ENCODE data around the gene PRDM15.

Gene PRDM15

GRCh38 chr21:41795726-41796125, 83.4 kb downstream of the PRDM15 start:
- H3K9me3 ChIP-seq (ENCODE audit: insufficient read depth, low read depth, low read length): peaks cover 7% of the 10 kb centered on the region; the same call in 1 of the 2 replicates
- no peak overlapping the region for H3K4me3 ChIP-seq (ENCODE audit: low read length, poor library complexity, severe bottlenecking)
- no peak overlapping the region for H3K4me2 ChIP-seq (ENCODE audit: low read depth, low read length, poor library complexity, severe bottlenecking)
- no peaks in the 10 kb centered on the region for H4K20me1 ChIP-seq (ENCODE audit: insufficient read depth, low read length, poor library complexity, severe bottlenecking)
- TF ChIP-seq EZH2phosphoT487 (IDR thresholded peaks at IDR 0.05; ENCODE audit: borderline replicate concordance) (no peak), CTCF (conservative IDR thresholded peaks at IDR 0.05; ENCODE audit: low read length) (no peak)
- peaks cover 21% of the 10 kb centered on the region; the same call in 1 of the 2 replicates for H3K36me3 ChIP-seq (ENCODE audit: insufficient read depth, low read length)
- no peaks in the 10 kb centered on the region for H3F3A ChIP-seq (ENCODE audit: low read depth)
- no peaks in the 10 kb centered on the region for H3K27me3 ChIP-seq (ENCODE audit: insufficient read depth, low read length, poor library complexity, severe bottlenecking)
- H2AFZ ChIP-seq (ENCODE audit: low read length): no peak overlapping the region
- no peaks in the 10 kb centered on the region for H3K4me1 ChIP-seq (ENCODE audit: insufficient read depth, low read length, poor library complexity, severe bottlenecking)
- no peaks in the 10 kb centered on the region for H3K9me2 ChIP-seq (replicated peaks; ENCODE audit: low read depth, low read length)
- no peaks in the 10 kb centered on the region for H3K79me2 ChIP-seq (ENCODE audit: insufficient read depth, low read length)
- H3K9ac ChIP-seq (ENCODE audit: low read depth, low read length, poor library complexity, severe bottlenecking): no peak overlapping the region

- H3F3A ChIP-seq (ENCODE audit: low read depth): no peaks in the 10 kb centered on the region
- H3K4me2 ChIP-seq (ENCODE audit: low read depth, low read length, poor library complexity, severe bottlenecking): no peak overlapping the region
- H3K9me2 ChIP-seq (replicated peaks; ENCODE audit: low read depth, low read length): no peaks in the 10 kb centered on the region
- H4K20me1 ChIP-seq (ENCODE audit: insufficient read depth, low read length, poor library complexity, severe bottlenecking): no peaks in the 10 kb centered on the region
- no peaks in the 10 kb centered on the region for H3K4me1 ChIP-seq (ENCODE audit: insufficient read depth, low read length, poor library complexity, severe bottlenecking)
- H3K9ac ChIP-seq (ENCODE audit: low read depth, low read length, poor library complexity, severe bottlenecking): no peak overlapping the region
- no peak overlapping the region for H2AFZ ChIP-seq (ENCODE audit: low read length)
- no peak overlapping the region for H3K4me3 ChIP-seq (ENCODE audit: low read length, poor library complexity, severe bottlenecking)
- H3K27me3 ChIP-seq (ENCODE audit: insufficient read depth, low read length, poor library complexity, severe bottlenecking): no peaks in the 10 kb centered on the region
- H3K9me3 ChIP-seq (ENCODE audit: insufficient read depth, low read depth, low read length): peaks cover 7% of the 10 kb centered on the region; the same call in 1 of the 2 replicates
- TF ChIP-seq CTCF (conservative IDR thresholded peaks at IDR 0.05; ENCODE audit: low read length) (no peak), EZH2phosphoT487 (IDR thresholded peaks at IDR 0.05; ENCODE audit: borderline replicate concordance) (no peak)
- no peaks in the 10 kb centered on the region for H3K79me2 ChIP-seq (ENCODE audit: insufficient read depth, low read length)
- peaks cover 12% of the 10 kb centered on the region; the same call in 1 of the 2 replicates for H3K36me3 ChIP-seq (ENCODE audit: insufficient read depth, low read length)
Observed at GRCh38 chr21:41794600-41794999, 84.5 kb downstream of the PRDM15 start.

GRCh38 chr21:41792711-41793110, 86.4 kb downstream of the PRDM15 start:
- Histone ChIP-seq H4K20me1 (ENCODE audit: insufficient read depth, low read length, poor library complexity, severe bottlenecking) (no peaks in the 10 kb centered on the region), H3K36me3 (ENCODE audit: insufficient read depth, low read length) (no peaks in the 10 kb centered on the region), H2AFZ (ENCODE audit: low read length) (no peak overlapping the region), H3K4me1 (ENCODE audit: insufficient read depth, low read length, poor library complexity, severe bottlenecking) (no peaks in the 10 kb centered on the region), H3K27me3 (ENCODE audit: insufficient read depth, low read length, poor library complexity, severe bottlenecking) (no peaks in the 10 kb centered on the region), H3K9ac (ENCODE audit: low read depth, low read length, poor library complexity, severe bottlenecking) (no peak overlapping the region), H3K4me3 (ENCODE audit: low read length, poor library complexity, severe bottlenecking) (no peak overlapping the region), H3F3A (ENCODE audit: low read depth) (no peaks in the 10 kb centered on the region), H3K9me3 (ENCODE audit: insufficient read depth, low read depth, low read length) (peaks cover 7% of the 10 kb centered on the region; the same call in 1 of the 2 replicates), H3K79me2 (ENCODE audit: insufficient read depth, low read length) (no peaks in the 10 kb centered on the region), H3K4me2 (ENCODE audit: low read depth, low read length, poor library complexity, severe bottlenecking) (no peak overlapping the region), H3K9me2 (replicated peaks; ENCODE audit: low read depth, low read length) (no peaks in the 10 kb centered on the region)
- TF ChIP-seq EZH2phosphoT487 (IDR thresholded peaks at IDR 0.05; ENCODE audit: borderline replicate concordance): no peak
- TF ChIP-seq CTCF (conservative IDR thresholded peaks at IDR 0.05; ENCODE audit: low read length): no peak
